Stimulated activated naive CD8-positive, alpha-beta T cell treated with anti-CD3 and anti-CD28 coated beads, Interleukin-15, amount 100 ng/mL, for 72 hours (primary cell): ENCODE data around the gene POGZ.

ENCODE experiments used
- ATAC-seq: fragments of 150-1000 bp; cut with Tn5 transposase; 2 replicates; pipeline ENCODE4 v1.10.0; 2021; ENCODE audit warnings: mild to moderate bottlenecking, moderate library complexity
- DNase-seq, 2 donors: peaks; one replicate each; pipeline ENCODE4 v3.0.0; 2021 to 2022
- H3K27ac Mint-ChIP-seq, 2 donors: one replicate each; pipeline ENCODE4 v1.8.0; 2022; ENCODE audit warnings: mild to moderate bottlenecking in 2 of 2, mixed read lengths in 2 of 2, moderate library complexity in 2 of 2
- H3K27me3 Mint-ChIP-seq: one replicate; pipeline ENCODE4 v1.8.0; 2022; ENCODE audit warnings: mixed read lengths
- H3K4me1 Mint-ChIP-seq: one replicate; pipeline ENCODE4 v1.8.0; 2022; ENCODE audit warnings: mild to moderate bottlenecking, mixed read lengths
- H3K4me3 Mint-ChIP-seq, 2 donors: one replicate each; pipeline ENCODE4 v1.8.0; 2022; ENCODE audit warnings: mild to moderate bottlenecking in 2 of 2, mixed read lengths in 2 of 2, moderate library complexity in 1 of 2
- H3K9me3 Mint-ChIP-seq, 2 donors: one replicate each; pipeline ENCODE4 v1.8.0; 2022; ENCODE audit warnings: mixed read lengths in 2 of 2

POGZ gene

GRCh38 chr1:151372058-151372934 lies 87.0 kb downstream of the POGZ start, which contains the start of gene SELENBP1:
Gene SELENBP1 (minus strand): TSS chr1:151372705. CDS start chr1:151372641, 64 bp downstream.
- no peak for DNase-seq
- no peak for ATAC-seq
- Mint-ChIP-seq H3K4me3 (no peak within 1 kb of the TSS), H3K9me3 (no peaks in the 10 kb centered on the region), H3K27me3 (no peaks in the 10 kb centered on the region), H3K4me1 (peaks cover 7% of the 10 kb centered on the region), H3K27ac (peak within 1 kb of the TSS in 1 of 2 donors; percentile 42)

- Mint-ChIP-seq H3K9me3 (no peaks in the 10 kb centered on the region), H3K4me1 (peaks cover 7% of the 10 kb centered on the region), H3K27ac (peak overlapping the region in 1 of 2 donors; percentile 42), H3K27me3 (no peaks in the 10 kb centered on the region), H3K4me3 (no peak overlapping the region)
- no peak for ATAC-seq
- no peak for DNase-seq
These were observed 87.8 kb downstream of the POGZ start for GRCh38 chr1:151371370-151372057.

GRCh38 chr1:151370211-151370911 lies 88.9 kb downstream of the POGZ start:
- no peak overlapping the region for H3K27ac Mint-ChIP-seq
- H3K4me1 Mint-ChIP-seq: peaks cover 7% of the 10 kb centered on the region
- no peaks in the 10 kb centered on the region for H3K27me3 Mint-ChIP-seq
- DNase-seq (no peak), ATAC-seq (no peak)
- no peak overlapping the region for H3K4me3 Mint-ChIP-seq
- H3K9me3 Mint-ChIP-seq: no peaks in the 10 kb centered on the region

DNA sequence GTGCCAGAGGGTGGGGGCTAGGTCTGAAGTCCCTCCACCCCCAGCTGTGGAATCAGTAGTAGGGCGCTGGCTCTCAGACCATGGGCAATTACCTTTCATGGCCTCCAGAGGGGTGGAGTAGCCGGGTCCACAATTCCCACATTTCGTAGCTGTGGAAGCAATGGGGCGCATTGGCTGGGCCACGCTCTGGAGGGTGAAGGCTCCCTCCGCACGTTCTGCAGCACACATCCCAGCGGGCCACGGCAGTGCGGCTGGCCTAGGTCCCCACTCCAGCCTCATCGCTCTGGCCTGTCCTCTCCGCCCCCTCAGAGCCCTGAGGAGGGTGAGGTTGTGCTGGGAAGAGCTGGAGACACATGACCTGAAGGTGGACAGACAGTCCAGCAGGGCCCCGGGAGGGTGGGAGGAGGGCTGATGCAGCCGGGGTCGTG lies 89.7 kb downstream of the POGZ start:
- H3K27me3 Mint-ChIP-seq: no peaks in the 10 kb centered on the region
- H3K4me1 Mint-ChIP-seq: peaks cover 7% of the 10 kb centered on the region
- ATAC-seq: no peak
- H3K4me3 Mint-ChIP-seq: no peak overlapping the region
- DNase-seq: no peak
- H3K9me3 Mint-ChIP-seq: no peaks in the 10 kb centered on the region
- no peak overlapping the region for H3K27ac Mint-ChIP-seq

DNA sequence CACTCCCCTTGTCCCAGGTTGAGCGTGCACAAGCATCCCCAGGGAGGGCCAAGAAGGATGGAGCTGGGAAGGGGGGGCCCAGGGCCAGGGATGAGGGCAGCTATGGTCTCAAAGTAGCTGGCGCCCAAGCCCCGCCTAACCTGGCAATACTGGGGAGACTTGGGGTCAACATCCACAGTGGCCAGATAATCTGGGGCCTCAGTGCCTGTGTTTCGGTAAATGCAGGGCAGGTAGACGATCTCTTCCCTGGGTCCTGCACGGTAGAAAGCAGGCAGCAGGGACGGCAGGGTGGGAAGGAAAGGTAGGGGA lies 90.0 kb downstream of the POGZ start:
- ATAC-seq (no peak), DNase-seq (no peak)
- Mint-ChIP-seq H3K27ac (peak overlapping the region in 1 of 2 donors; percentile 65), H3K27me3 (no peaks in the 10 kb centered on the region), H3K9me3 (no peaks in the 10 kb centered on the region), H3K4me3 (no peak overlapping the region), H3K4me1 (peaks cover 6% of the 10 kb centered on the region)

GRCh38 chr1:151368393-151369301 lies 90.6 kb downstream of the POGZ start:
- DNase-seq: no peak
- Mint-ChIP-seq H3K4me1 (no peaks in the 10 kb centered on the region), H3K9me3 (peaks cover 0 to 2% of the 10 kb centered on the region in 2 donors), H3K4me3 (no peak overlapping the region), H3K27ac (peak overlapping the region in 1 of 2 donors; percentile 65), H3K27me3 (no peaks in the 10 kb centered on the region)
- ATAC-seq: no peak

DNA sequence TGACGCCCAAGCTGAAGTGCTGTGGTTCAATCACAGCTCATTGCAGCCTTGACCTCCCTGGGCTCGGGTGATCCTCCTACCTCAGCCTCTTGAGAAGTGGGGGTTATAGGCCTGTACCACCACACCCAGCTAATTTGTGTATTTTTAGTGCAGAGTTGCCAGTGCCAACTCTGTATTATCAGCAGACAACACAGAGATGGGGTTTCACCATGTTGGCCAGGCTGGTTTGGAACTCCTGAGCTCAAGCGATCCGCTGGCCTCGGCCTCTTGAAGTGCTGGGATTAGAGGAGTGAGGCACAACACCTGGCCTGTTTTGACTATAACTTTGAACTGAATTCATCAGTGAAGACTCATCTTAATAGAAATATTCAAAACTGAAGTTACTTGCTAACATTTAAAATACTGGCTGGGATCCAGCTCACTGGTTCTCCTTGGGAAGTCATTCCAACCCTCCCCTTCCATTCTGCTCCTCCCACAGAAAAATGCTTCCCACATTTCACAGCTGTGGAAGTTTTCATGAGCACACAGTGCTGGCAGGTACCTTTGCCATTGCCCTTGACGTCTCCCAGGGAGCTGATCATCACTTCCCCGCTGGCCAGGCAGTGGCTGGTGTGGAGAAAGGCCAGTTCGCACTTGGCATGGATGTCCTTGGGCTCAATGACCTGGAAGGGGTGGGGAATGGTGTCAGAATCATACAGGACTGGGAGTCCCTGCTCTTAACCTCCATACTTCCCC lies 91.5 kb downstream of the POGZ start:
- no peak overlapping the region for H3K27ac Mint-ChIP-seq
- H3K9me3 Mint-ChIP-seq: peaks cover 4 to 11% of the 10 kb centered on the region in 2 donors
- no peaks in the 10 kb centered on the region for H3K27me3 Mint-ChIP-seq
- H3K4me3 Mint-ChIP-seq: no peak overlapping the region
- H3K4me1 Mint-ChIP-seq: no peaks in the 10 kb centered on the region
- DNase-seq (no peak), ATAC-seq (no peak)

- ATAC-seq: no peak
- no peak overlapping the region for H3K4me3 Mint-ChIP-seq
- H3K4me1 Mint-ChIP-seq: no peaks in the 10 kb centered on the region
- DNase-seq: no peak
- peaks cover 15 to 24% of the 10 kb centered on the region in 2 donors for H3K9me3 Mint-ChIP-seq
- H3K27me3 Mint-ChIP-seq: no peaks in the 10 kb centered on the region
- no peak overlapping the region for H3K27ac Mint-ChIP-seq
These were observed 94.3 kb downstream of the POGZ start for GRCh38 chr1:151364996-151365395.

DNA sequence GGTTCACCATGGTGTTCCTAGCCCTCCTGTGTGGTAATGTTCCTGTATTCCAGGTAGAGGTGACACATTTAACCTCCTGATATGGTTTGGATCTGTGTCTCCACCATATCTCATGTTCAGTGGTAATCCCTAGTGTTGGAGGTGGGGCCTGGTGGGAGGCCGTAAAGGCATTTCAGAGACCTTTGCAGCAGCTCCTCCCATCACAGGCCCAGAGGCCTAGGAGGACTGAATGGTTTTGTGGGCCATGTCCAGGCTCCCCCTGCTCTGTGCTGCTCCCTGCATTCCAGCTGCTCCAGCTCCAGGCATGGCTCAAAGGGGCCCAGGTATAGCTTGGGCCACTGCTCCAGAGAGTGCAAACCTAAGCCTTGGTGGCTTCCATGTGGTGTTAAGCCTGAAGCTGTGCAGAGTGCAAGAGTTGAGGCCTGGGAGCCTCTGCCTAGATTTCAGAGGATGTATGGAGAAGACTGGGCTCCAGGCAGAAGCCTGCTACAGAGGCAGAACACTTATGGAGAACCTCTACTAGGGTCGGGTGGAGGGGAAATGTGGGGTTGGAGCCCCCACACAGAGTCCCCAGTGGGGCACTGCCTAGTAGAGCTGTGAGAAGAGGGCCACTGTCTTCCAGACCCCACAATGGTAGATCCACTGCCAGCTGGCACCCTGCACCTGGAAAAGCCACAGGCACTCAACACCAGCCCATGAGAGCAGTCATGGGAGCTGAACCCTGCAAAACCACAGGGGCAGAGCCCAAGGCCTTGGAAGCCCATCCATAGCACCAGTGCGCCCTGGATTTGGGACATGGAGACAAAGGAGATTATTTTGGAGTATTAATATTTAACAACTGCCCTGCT lies 96.8 kb downstream of the POGZ start:
- H3K27me3 Mint-ChIP-seq: no peaks in the 10 kb centered on the region
- H3K4me1 Mint-ChIP-seq: no peaks in the 10 kb centered on the region
- DNase-seq (no peak), ATAC-seq (no peak)
- H3K9me3 Mint-ChIP-seq: peaks cover 15 to 24% of the 10 kb centered on the region in 2 donors
- no peak overlapping the region for H3K27ac Mint-ChIP-seq
- H3K4me3 Mint-ChIP-seq: no peak overlapping the region

- H3K27me3 Mint-ChIP-seq: no peaks in the 10 kb centered on the region
- ATAC-seq: no peak
- H3K9me3 Mint-ChIP-seq: peaks cover 15 to 24% of the 10 kb centered on the region in 2 donors
- no peaks in the 10 kb centered on the region for H3K4me1 Mint-ChIP-seq
- H3K27ac Mint-ChIP-seq: no peak overlapping the region
- no peak overlapping the region for H3K4me3 Mint-ChIP-seq
- DNase-seq: no peak
These were observed 97.4 kb downstream of the POGZ start for GRCh38 chr1:151361883-151362282.

GRCh38 chr1:151356696-151357095 lies 102.6 kb downstream of the POGZ start:
- no peak for ATAC-seq
- Mint-ChIP-seq H3K9me3 (peaks cover 1 to 8% of the 10 kb centered on the region in 2 donors), H3K27ac (no peak overlapping the region), H3K4me3 (no peak overlapping the region), H3K27me3 (no peaks in the 10 kb centered on the region), H3K4me1 (no peaks in the 10 kb centered on the region)
- DNase-seq: no peak
